GM12878 (cell line): Measurements from ENCODE around the gene ACCS.

Source experiments
- CREB1 ChIP-seq: IDR thresholded peaks from 2 replicates; pipeline ENCODE4 v1.6.1; 2012; ENCODE audit warnings: low read depth, mild to moderate bottlenecking, inconsistent platforms
- CTCF ChIP-seq, 3 experiments: IDR thresholded peaks in 2 of 3; conservative IDR thresholded peaks in 1 of 3; 2 replicates each; pipeline ENCODE4 v1.5.1; 2011; ENCODE audit warnings: low read depth in 3 of 3, low read length in 3 of 3, mild to moderate bottlenecking in 3 of 3, control low read depth in 2 of 3, moderate library complexity in 2 of 3, inconsistent platforms in 1 of 3, mixed read lengths in 1 of 3; ENCODE audit not compliant: control insufficient read depth in 2 of 3, insufficient read depth in 1 of 3; ENCODE audit errors: extremely low read depth in 1 of 3
- EP300 ChIP-seq, 2 experiments: fragments of 150-350 bp in 1 of 2; IDR thresholded peaks; 2 replicates each; pipeline ENCODE4 v1.6.1; 2011 to 2012; ENCODE audit warnings: low read depth in 2 of 2, low read length in 2 of 2, borderline replicate concordance in 1 of 2, improper control_type of control experiment in 1 of 2, inconsistent platforms in 1 of 2; ENCODE audit not compliant: control insufficient read depth in 1 of 2
- EZH2 ChIP-seq: IDR thresholded peaks from 2 replicates; pipeline ENCODE4 v1.6.1; 2012; ENCODE audit warnings: low read depth, mild to moderate bottlenecking, control low read depth, inconsistent platforms, low read length, borderline replicate concordance; ENCODE audit not compliant: control insufficient read depth
- FOXM1 ChIP-seq: IDR thresholded peaks from 2 replicates; pipeline ENCODE4 v1.6.1; 2012; ENCODE audit warnings: low read depth, mild to moderate bottlenecking, inconsistent platforms, low read length, moderate library complexity
- JUNB ChIP-seq: IDR thresholded peaks from 2 replicates; pipeline ENCODE4 v1.6.1; 2016; ENCODE audit warnings: antibody characterized with exemption, mild to moderate bottlenecking
- JUND ChIP-seq: IDR thresholded peaks from 2 replicates; pipeline ENCODE4 v1.6.1; 2012; ENCODE audit warnings: low read depth, mild to moderate bottlenecking, low read length, improper control_type of control experiment, moderate library complexity
- PML ChIP-seq: IDR thresholded peaks from 2 replicates; pipeline ENCODE4 v1.6.1; 2012; ENCODE audit warnings: low read length, inconsistent platforms
- POLR2AphosphoS5 ChIP-seq: IDR thresholded peaks from 2 replicates; pipeline ENCODE4 v1.6.1; 2011; ENCODE audit warnings: mild to moderate bottlenecking, low read length, inconsistent platforms
- RAD21 ChIP-seq: IDR thresholded peaks from 2 replicates; pipeline ENCODE4 v1.6.1; 2011; ENCODE audit warnings: mild to moderate bottlenecking, low read depth, low read length, moderate library complexity; ENCODE audit not compliant: insufficient read depth
- REST ChIP-seq: IDR thresholded peaks from 2 replicates; pipeline ENCODE4 v1.6.1; 2012; ENCODE audit warnings: mild to moderate bottlenecking, low read depth, low read length
- SMARCA5 ChIP-seq: fragments of 450-650 bp; IDR thresholded peaks from 2 replicates; pipeline ENCODE4 v1.6.1; 2017; ENCODE audit warnings: mild to moderate bottlenecking
- TBL1XR1 ChIP-seq: IDR thresholded peaks from 2 replicates; pipeline ENCODE4 v1.6.1; 2012; ENCODE audit warnings: low read depth, low read length, improper control_type of control experiment

GRCh38 chr11:44033411-44033850 is 32.6 kb upstream of the ACCS start:
- TF ChIP-seq CTCF (IDR thresholded peaks at IDR 0.05 in 2 of 3, conservative IDR thresholded peaks at IDR 0.05 in 1 of 3; ENCODE audit: control insufficient read depth in 2 of 3, extremely low read depth in 1 of 3, insufficient read depth in 1 of 3, low read depth in 3 of 3, low read length in 3 of 3) (no peak), CREB1 (no peak), EP300 (IDR thresholded peaks at IDR 0.05; ENCODE audit: borderline replicate concordance in 1 of 2, control insufficient read depth in 1 of 2, low read depth in 2 of 2, low read length in 2 of 2) (no peak), PML (no peak), SMARCA5 (no peak), JUND (no peak), REST (no peak), RAD21 (no peak), TBL1XR1 (no peak), EZH2 (no peak), POLR2AphosphoS5 (no peak), FOXM1 (no peak), JUNB (no peak)
